A549 (cell line): ENCODE data around the gene EMSY. TPM values are rescaled to one million over a fixed set of nuclear protein-coding genes. Genes with fewer than 3 reads are reported as not detected.

Experiments used
- ATAC-seq, 2 experiments: fragments of 200-7000 bp in 1 of 2; fragments of >200 bp in 1 of 2; cut with Nextera tagmentation in 1 of 2; cut with Tn5 transposase in 1 of 2; 3 replicates each; pipeline versions ENCODE4 v1.8.0 to v1.9.1; 2018 to 2020; ENCODE audit warnings: mild to moderate bottlenecking in 1 of 2, moderate library complexity in 1 of 2
- CTCF ChIA-PET: fragments of 300-600 bp; sonication (Branson Sonifier 250); formaldehyde crosslinking; extraction: SDS; loops from one replicate; lab custom pipeline; 2021; ENCODE audit warnings: antibody characterized with exemption, inconsistent platforms; lab: Yijun Ruan, JAX
- POLR2A ChIA-PET: fragments of 350-600 bp; formaldehyde crosslinking; extraction: SDS; loops from one replicate; lab custom pipeline; 2021; ENCODE audit warnings: antibody characterized with exemption, inconsistent platforms; lab: Yijun Ruan, JAX
- DNase-seq, 2 experiments: peaks; one replicate each; pipeline versions ENCODE4 v3.0.0 to v3.0.0-alpha.2; 2011 to 2016; ENCODE audit warnings: low read depth in 1 of 2, low spot score in 1 of 2
- FAIRE-seq: peaks from 2 replicates; lab custom pipeline; 2011; peaks lifted over from hg19 to GRCh38; lab: Jason Lieb, UNC
- H3K27ac ChIP-seq, 2 experiments: fragments of >200 bp; sonication (Bioruptor Twin); formaldehyde crosslinking; 3 replicates each; pipeline ENCODE4 v1.5.1; 2016 to 2017
- H3K4me1 ChIP-seq: fragments of >200 bp; sonication (Bioruptor Twin); formaldehyde crosslinking; 3 replicates; pipeline ENCODE4 v1.6.1; 2016
- H3K4me2 ChIP-seq: fragments of >200 bp; sonication (Bioruptor Twin); formaldehyde crosslinking; 3 replicates; pipeline ENCODE4 v1.6.1; 2016
- H3K4me3 ChIP-seq: fragments of >200 bp; sonication (Bioruptor Twin); formaldehyde crosslinking; 3 replicates; pipeline ENCODE4 v1.5.1; 2016
- H3K9me3 ChIP-seq: fragments of >200 bp; sonication (Bioruptor Twin); formaldehyde crosslinking; 3 replicates; pipeline ENCODE4 v1.6.1; 2016
- BCL3 ChIP-seq: fragments of >200 bp; sonication (Bioruptor Twin); formaldehyde crosslinking; IDR thresholded peaks from 3 replicates; pipeline ENCODE4 v1.6.1; 2016
- BHLHE40 ChIP-seq: IDR thresholded peaks from 2 replicates; pipeline ENCODE4 v1.6.1; 2012; ENCODE audit warnings: low read depth, low read length, inconsistent platforms
- CBX8 ChIP-seq: fragments of 200-600 bp; sonication (generic); IDR thresholded peaks from 2 replicates; pipeline ENCODE4 v1.6.1; 2016
- CTCF ChIP-seq: fragments of >200 bp; sonication (Bioruptor Twin); formaldehyde crosslinking; IDR thresholded peaks from 3 replicates; pipeline ENCODE4 v1.5.1; 2016
- EHF ChIP-seq: fragments of 250-450 bp; sonication (Bioruptor Pico); IDR thresholded peaks from 2 replicates; pipeline ENCODE4 v1.5.0; 2020; ENCODE audit warnings: mild to moderate bottlenecking
- FOXS1 ChIP-seq: fragments of 250-450 bp; sonication (Bioruptor Pico); IDR thresholded peaks from 2 replicates; pipeline ENCODE4 v1.5.0; 2020; ENCODE audit warnings: mild to moderate bottlenecking, moderate library complexity
- HES2 ChIP-seq: fragments of >200 bp; sonication (Bioruptor Twin); formaldehyde crosslinking; IDR thresholded peaks from 2 replicates; pipeline ENCODE4 v1.6.1; 2016
- JUNB ChIP-seq: fragments of >200 bp; sonication (Bioruptor Twin); formaldehyde crosslinking; IDR thresholded peaks from 2 replicates; pipeline ENCODE4 v1.6.1; 2016
- MAX ChIP-seq: IDR thresholded peaks from 2 replicates; pipeline ENCODE4 v1.6.1; 2012
- MYC ChIP-seq: IDR thresholded peaks from 2 replicates; pipeline ENCODE4 v1.6.1; 2012; ENCODE audit warnings: mild to moderate bottlenecking, inconsistent platforms, low read length, improper control_type of control experiment, borderline replicate concordance
- NFE2L2 ChIP-seq: fragments of 150-350 bp; conservative IDR thresholded peaks from 2 replicates; pipeline ENCODE4 v1.6.1; 2014; ENCODE audit warnings: low read length
- NPAS2 ChIP-seq: fragments of 250-450 bp; sonication (Bioruptor Pico); IDR thresholded peaks from 2 replicates; pipeline ENCODE4 v1.8.0; 2022; ENCODE audit warnings: mild to moderate bottlenecking, moderate library complexity, borderline replicate concordance
- POLR2A ChIP-seq: IDR thresholded peaks from 2 replicates; pipeline ENCODE4 v1.6.1; 2012; ENCODE audit warnings: mild to moderate bottlenecking, low read length
- RARB ChIP-seq: fragments of 250-450 bp; sonication (Bioruptor Pico); IDR thresholded peaks from 2 replicates; pipeline ENCODE4 v1.8.0; 2021; ENCODE audit warnings: mild to moderate bottlenecking, moderate library complexity
- RCOR1 ChIP-seq: fragments of 150-350 bp; IDR thresholded peaks from 2 replicates; pipeline ENCODE4 v1.6.1; 2014; ENCODE audit warnings: antibody characterized with exemption, low read length, low read depth
- REST ChIP-seq: fragments of 200-600 bp; sonication (generic); IDR thresholded peaks from 2 replicates; pipeline ENCODE4 v1.6.1; 2016; ENCODE audit warnings: antibody characterized with exemption, mild to moderate bottlenecking, moderate library complexity
- RFX5 ChIP-seq: fragments of 450-650 bp; IDR thresholded peaks from 2 replicates; pipeline ENCODE4 v1.7.1; 2014; ENCODE audit warnings: antibody characterized with exemption, mild to moderate bottlenecking, moderate library complexity
- SREBF2 ChIP-seq: fragments of 450-650 bp; IDR thresholded peaks from 2 replicates; pipeline ENCODE4 v1.6.1; 2014; ENCODE audit warnings: mild to moderate bottlenecking, moderate library complexity
- TFCP2L1 ChIP-seq: fragments of 250-450 bp; sonication (Bioruptor Pico); IDR thresholded peaks from 2 replicates; pipeline ENCODE4 v1.5.0; 2021; ENCODE audit warnings: mild to moderate bottlenecking
- TP53 ChIP-seq: fragments of 250-450 bp; sonication (Bioruptor Pico); IDR thresholded peaks from 2 replicates; pipeline ENCODE4 v1.5.0; 2021; ENCODE audit warnings: mild to moderate bottlenecking, moderate library complexity
- WGBS: methylation state at CpG from one replicate; pipeline ENCODE4 v1.1.6; 2017; ENCODE audit errors: missing lambda C conversion rate; 5-methylcytosine and 5-hydroxymethylcytosine counted together
- polyA plus RNA-seq, 4 experiments: library from polyadenylated mRNA; depleted of rRNA in 3 of 4; stranded (reverse); fragments of >200 nt; fragmentation: RNase III in 1 of 4; extraction: RNeasy Plus Mini Kit Qiagen cat#74134 plus additional on column Dnase treatment in 1 of 4; gene quantifications; 2 replicates in 3 of 4; 3 replicates in 1 of 4; pipeline ENCODE4 v1.2.3, GENCODE V29; 2011 to 2017

The EMSY gene
- polyA plus RNA-seq, 2 of the 4 experiments (the other 2 are of a cell fraction) = 11.2 to 23.0 TPM

GRCh38 chr11:76493626-76494539 lies 49.1 kb downstream of the EMSY start:
- TF ChIP-seq SREBF2 = no peak
- no peak for TF ChIP-seq RFX5
- TF ChIP-seq POLR2A = no peak
- no peak for TF ChIP-seq TP53 (CRISPR knock-in tag)
- Histone ChIP-seq H3K4me1 (no peaks in the 10 kb centered on the region), H3K9me3 (no peaks in the 10 kb centered on the region), H3K4me2 (no peak overlapping the region), H3K27ac (no peak overlapping the region), H3K4me3 (no peak overlapping the region)
- ATAC-seq (no peak; a peak in 1 of 6 replicates), DNase-seq (no peak), FAIRE-seq (no peak)
- ChIA-PET CTCF (interaction anchor here (0.6 kb wide), 1 partner anchor 32 kb away, joined by 3 read pairs; no protein-coding TSS in a partner anchor), POLR2A (no interaction called here)
- WGBS = 87% methylated on average over 14 of the region's 25 CpGs

- H3K27ac ChIP-seq = no peak overlapping the region
- FAIRE-seq = no peak
- H3K4me3 ChIP-seq = no peak overlapping the region
- CTCF ChIA-PET = no interaction called here
- TF ChIP-seq NFE2L2 (no peak), RCOR1 (no peak), HES2 (no peak), MAX (no peak)
- no peaks in the 10 kb centered on the region for H3K4me1 ChIP-seq
- no peak overlapping the region for H3K4me2 ChIP-seq
- DNase-seq = no peak
- H3K9me3 ChIP-seq = no peaks in the 10 kb centered on the region
- 92% methylated on average over 3 of the region's 3 CpGs for WGBS
- no peak for ATAC-seq
- POLR2A ChIA-PET = no interaction called here
Measured at GRCh38 chr11:76495019-76495418, 50.2 kb downstream of the EMSY start.

- TF ChIP-seq RARB (CRISPR knock-in tag) = no peak
- TF ChIP-seq RFX5 = no peak
- TF ChIP-seq SREBF2 = no peak
- DNase-seq = no peak
- no peak for FAIRE-seq
- no peaks in the 10 kb centered on the region for H3K9me3 ChIP-seq
- no peak overlapping the region for H3K4me2 ChIP-seq
- ChIA-PET CTCF (no interaction called here), POLR2A (no interaction called here)
- no peaks in the 10 kb centered on the region for H3K4me1 ChIP-seq
- 91% methylated on average over 1 of the region's 1 CpG for WGBS
- H3K27ac ChIP-seq = no peak overlapping the region
- H3K4me3 ChIP-seq = no peak overlapping the region
- no peak for ATAC-seq
Measured at GRCh38 chr11:76496174-76496573, 51.4 kb downstream of the EMSY start.

- no peak overlapping the region for H3K4me3 ChIP-seq
- no peak overlapping the region for H3K4me2 ChIP-seq
- 94% methylated on average over 5 of the region's 5 CpGs for WGBS
- no peak overlapping the region for H3K27ac ChIP-seq
- no peaks in the 10 kb centered on the region for H3K9me3 ChIP-seq
- no peak for FAIRE-seq
- H3K4me1 ChIP-seq = no peaks in the 10 kb centered on the region
- POLR2A ChIA-PET = no interaction called here
- no peak for DNase-seq
- no peak for ATAC-seq
- CTCF ChIA-PET = interaction anchor here (0.5 to 0.7 kb wide), 2 partner anchors 301 to 545 kb away, joined by 3 read pairs; no protein-coding TSS in a partner anchor
- TF ChIP-seq BCL3 = no peak
- TF ChIP-seq JUNB = no peak
- no peak for TF ChIP-seq EHF (CRISPR knock-in tag)
- TF ChIP-seq BHLHE40 = no peak
- no peak for TF ChIP-seq HES2
- TF ChIP-seq CTCF = no peak
- TF ChIP-seq REST = no peak
- TF ChIP-seq NPAS2 = no peak
- TF ChIP-seq FOXS1 = no peak
- no peak for TF ChIP-seq MAX
- TF ChIP-seq MYC = no peak
- no peak for TF ChIP-seq RCOR1
- TF ChIP-seq CBX8 = no peak
- no peak for TF ChIP-seq POLR2A
- no peak for TF ChIP-seq TFCP2L1 (CRISPR knock-in tag)
Measured at GRCh38 chr11:76501526-76502202, 56.8 kb downstream of the EMSY start.
